H1 (cell line): Measurements from ENCODE around the gene TNFAIP1. TPM values are rescaled to one million over a fixed set of nuclear protein-coding genes. Genes with fewer than 3 reads are reported as not detected.

Experiments
- CTCF ChIA-PET: fragments of 300-600 bp; sonication (Branson Sonifier 250); formaldehyde crosslinking; loops from one replicate; lab custom pipeline; 2021; ENCODE audit not compliant: partially characterized antibody; lab: Charles Lee
- POLR2A ChIA-PET: fragments of 300-600 bp; sonication (Branson Sonifier 250); formaldehyde crosslinking; loops from one replicate; lab custom pipeline; 2021; ENCODE audit warnings: inconsistent platforms; ENCODE audit not compliant: partially characterized antibody; lab: Charles Lee
- DNase-seq, 2 experiments: peaks; one replicate each; pipeline versions ENCODE4 v3.0.0 to v3.0.0-alpha.2; 2010 to 2022; ENCODE audit warnings: low spot score in 2 of 2, low read depth in 1 of 2, mixed read lengths in 1 of 2
- FAIRE-seq: peaks from 2 replicates; lab custom pipeline; 2011; peaks lifted over from hg19 to GRCh38; lab: Jason Lieb, UNC
- H2AFZ ChIP-seq: 2 replicates; pipeline ENCODE4 v1.8.1; 2012; ENCODE audit warnings: low read length, inconsistent platforms
- H2AK5ac ChIP-seq: 2 replicates; pipeline ENCODE4 v1.6.1; 2013; ENCODE audit warnings: low read depth, low read length
- H2BK120ac ChIP-seq: replicated peaks from 2 replicates; pipeline ENCODE3; 2013; ENCODE audit warnings: low read depth, low read length, inconsistent platforms
- H2BK12ac ChIP-seq: 2 replicates; pipeline ENCODE4 v1.6.1; 2013; ENCODE audit warnings: low read depth, low read length
- H2BK15ac ChIP-seq: 2 replicates; pipeline ENCODE4 v1.6.1; 2013; ENCODE audit warnings: low read length
- H2BK20ac ChIP-seq: 2 replicates; pipeline ENCODE4 v1.6.1; 2013; ENCODE audit warnings: low read length
- H2BK5ac ChIP-seq: 2 replicates; pipeline ENCODE4 v1.6.1; 2013; ENCODE audit warnings: low read depth, low read length
- H3K14ac ChIP-seq: 2 replicates; pipeline ENCODE4 v1.6.1; 2013; ENCODE audit warnings: inconsistent platforms; ENCODE audit not compliant: insufficient read length
- H3K18ac ChIP-seq: 2 replicates; pipeline ENCODE4 v1.6.1; 2013; ENCODE audit warnings: low read length; ENCODE audit errors: extremely low read depth
- H3K23ac ChIP-seq: 2 replicates; pipeline ENCODE4 v1.6.1; 2013; ENCODE audit warnings: inconsistent platforms; ENCODE audit not compliant: insufficient read length
- H3K23me2 ChIP-seq: 2 replicates; pipeline ENCODE4 v1.6.1; 2013; ENCODE audit warnings: low read depth, low read length
- H3K27ac ChIP-seq: 2 replicates; pipeline ENCODE4 v1.6.1; 2011; ENCODE audit warnings: low read depth, low read length, inconsistent platforms
- H3K27me3 ChIP-seq, 4 experiments: replicated peaks in 1 of 4; 1 replicate in 1 of 4; 2 replicates in 3 of 4; pipeline versions ENCODE4 v1.6.1 to v1.8.1; 2011 to 2013; ENCODE audit warnings: low read length in 3 of 4, mild to moderate bottlenecking in 3 of 4, inconsistent platforms in 2 of 4, mixed read lengths in 2 of 4, moderate library complexity in 1 of 4; ENCODE audit not compliant: control insufficient read depth in 3 of 4, insufficient read depth in 3 of 4; ENCODE audit errors: extremely low read depth in 1 of 4
- H3K36me3 ChIP-seq, 4 experiments: 2 replicates each; pipeline versions ENCODE4 v1.6.1 to v1.8.1; 2011 to 2013; ENCODE audit warnings: mild to moderate bottlenecking in 4 of 4, low read length in 3 of 4, moderate library complexity in 2 of 4, control low read depth in 1 of 4, inconsistent platforms in 1 of 4; ENCODE audit not compliant: insufficient read depth in 4 of 4, control insufficient read depth in 2 of 4
- H3K4ac ChIP-seq: replicated peaks from 2 replicates; pipeline ENCODE3; 2013; ENCODE audit warnings: low read length, low read depth, mixed read lengths, inconsistent platforms; ENCODE audit not compliant: insufficient read length
- H3K4me1 ChIP-seq, 4 experiments: replicated peaks in 1 of 4; 1 replicate in 1 of 4; 2 replicates in 3 of 4; pipeline versions ENCODE4 v1.6.1 to v1.8.1; 2011 to 2013; ENCODE audit warnings: low read length in 3 of 4, inconsistent platforms in 2 of 4, mixed read lengths in 1 of 4; ENCODE audit not compliant: insufficient read depth in 4 of 4, control insufficient read depth in 3 of 4
- H3K4me2 ChIP-seq, 2 experiments: 2 replicates each; pipeline versions ENCODE4 v1.6.1 to v1.8.1; 2011 to 2013; ENCODE audit warnings: low read depth in 2 of 2, low read length in 2 of 2, control low read depth in 1 of 2, inconsistent platforms in 1 of 2, mild to moderate bottlenecking in 1 of 2; ENCODE audit not compliant: insufficient read depth in 1 of 2
- H3K4me3 ChIP-seq, 4 experiments: fragments of 200-600, 300-600 bp in 1 of 4; sonication (generic), shearing (Covaris generic), sonication (Bioruptor Twin) in 1 of 4; 2 replicates each; pipeline versions ENCODE4 v1.5.1 to v1.8.1; 2011 to 2016; ENCODE audit warnings: low read length in 4 of 4, low read depth in 3 of 4, control low read depth in 2 of 4, inconsistent platforms in 2 of 4, mild to moderate bottlenecking in 2 of 4, mixed read lengths in 1 of 4, moderate library complexity in 1 of 4; ENCODE audit not compliant: insufficient read depth in 2 of 4; ENCODE audit errors: extremely low read depth in 1 of 4
- H3K56ac ChIP-seq: replicated peaks from 2 replicates; pipeline ENCODE3; 2013; ENCODE audit warnings: low read depth, mild to moderate bottlenecking, mixed read lengths, low read length, inconsistent platforms; ENCODE audit not compliant: insufficient read length
- H3K79me1 ChIP-seq: 2 replicates; pipeline ENCODE4 v1.6.1; 2013; ENCODE audit warnings: low read depth, low read length, control low read depth
- H3K79me2 ChIP-seq, 2 experiments: 2 replicates each; pipeline versions ENCODE4 v1.6.1 to v1.8.1; 2012 to 2013; ENCODE audit warnings: low read length in 2 of 2, mild to moderate bottlenecking in 2 of 2, inconsistent platforms in 1 of 2; ENCODE audit not compliant: insufficient read depth in 2 of 2, control insufficient read depth in 1 of 2
- H3K9ac ChIP-seq, 4 experiments: replicated peaks in 1 of 4; 1 replicate in 1 of 4; 2 replicates in 3 of 4; pipeline versions ENCODE4 v1.6.1 to v1.8.1; 2011 to 2013; ENCODE audit warnings: low read depth in 3 of 4, low read length in 3 of 4, control low read depth in 2 of 4, mild to moderate bottlenecking in 2 of 4, moderate library complexity in 2 of 4, inconsistent platforms in 1 of 4; ENCODE audit errors: extremely low read depth in 1 of 4
- H3K9me3 ChIP-seq, 2 experiments: 2 replicates each; pipeline versions ENCODE4 v1.6.1 to v1.8.1; 2012 to 2013; ENCODE audit warnings: mild to moderate bottlenecking in 2 of 2, moderate library complexity in 2 of 2, control low read depth in 1 of 2, inconsistent platforms in 1 of 2, low read depth in 1 of 2, low read length in 1 of 2, mixed read lengths in 1 of 2; ENCODE audit not compliant: insufficient read depth in 2 of 2
- H4K20me1 ChIP-seq, 2 experiments: replicated peaks in 1 of 2; 2 replicates each; pipeline versions ENCODE3 to v1.8.1; 2011 to 2013; ENCODE audit warnings: inconsistent platforms in 2 of 2, low read length in 2 of 2, mild to moderate bottlenecking in 1 of 2; ENCODE audit not compliant: insufficient read depth in 2 of 2, control insufficient read depth in 1 of 2
- H4K5ac ChIP-seq: 2 replicates; pipeline ENCODE4 v1.6.1; 2013; ENCODE audit warnings: low read length, low read depth, mixed read lengths, inconsistent platforms; ENCODE audit not compliant: insufficient read length
- H4K8ac ChIP-seq: 2 replicates; pipeline ENCODE4 v1.8.0; 2013; ENCODE audit warnings: mild to moderate bottlenecking, moderate library complexity, low read length, inconsistent platforms; ENCODE audit not compliant: insufficient read depth; ENCODE audit errors: extremely low read depth
- H4K91ac ChIP-seq: replicated peaks from 2 replicates; pipeline ENCODE3; 2013; ENCODE audit warnings: low read length, mixed read lengths, inconsistent platforms; ENCODE audit not compliant: insufficient read length
- BCL11A ChIP-seq, 2 experiments: IDR thresholded peaks; one replicate each; pipeline ENCODE4 v1.6.1; 2011; ENCODE audit warnings: low read depth in 2 of 2, low read length in 2 of 2, mild to moderate bottlenecking in 2 of 2
- CBX8 ChIP-seq: fragments of 300-800, 300-1000 bp; sonication (generic); IDR thresholded peaks from 2 replicates; pipeline ENCODE4 v1.7.1; 2016; ENCODE audit warnings: low read depth, low read length, borderline replicate concordance
- EGR1 ChIP-seq: IDR thresholded peaks from 2 replicates; pipeline ENCODE4 v1.6.1; 2011; ENCODE audit warnings: low read depth, low read length, borderline replicate concordance
- EZH2 ChIP-seq: fragments of 200-600 bp; sonication (generic); IDR thresholded peaks from 2 replicates; pipeline ENCODE4 v1.7.1; 2012; ENCODE audit warnings: low read depth, mild to moderate bottlenecking, moderate library complexity, low read length, inconsistent platforms; ENCODE audit not compliant: severe bottlenecking
- GTF2F1 ChIP-seq: IDR thresholded peaks from 2 replicates; pipeline ENCODE4 v1.6.1; 2012; ENCODE audit warnings: low read depth, low read length, improper control_type of control experiment, borderline replicate concordance
- HDAC2 ChIP-seq, 2 experiments: fragments of 300-600 bp in 1 of 2; sonication (generic) in 1 of 2; IDR thresholded peaks; 2 replicates each; pipeline ENCODE4 v1.6.1; 2011 to 2012; ENCODE audit warnings: low read depth in 2 of 2, low read length in 2 of 2, mild to moderate bottlenecking in 2 of 2, moderate library complexity in 2 of 2, borderline replicate concordance in 1 of 2, inconsistent platforms in 1 of 2
- MAFK ChIP-seq: IDR thresholded peaks from 2 replicates; pipeline ENCODE4 v1.6.1; 2012; ENCODE audit warnings: low read depth, mild to moderate bottlenecking, improper control_type of control experiment, low read length
- POLR2AphosphoS5 ChIP-seq: IDR thresholded peaks from 2 replicates; pipeline ENCODE4 v1.6.1; 2011; ENCODE audit warnings: low read depth, low read length
- POU5F1 ChIP-seq: IDR thresholded peaks from 2 replicates; pipeline ENCODE4 v1.6.1; 2011; ENCODE audit warnings: low read depth, mild to moderate bottlenecking, low read length, moderate library complexity
- RAD21 ChIP-seq, 2 experiments: IDR thresholded peaks in 1 of 2; conservative IDR thresholded peaks in 1 of 2; 2 replicates each; pipeline ENCODE4 v1.6.1; 2011; ENCODE audit warnings: low read depth in 2 of 2, low read length in 2 of 2, improper control_type of control experiment in 1 of 2, inconsistent platforms in 1 of 2, mild to moderate bottlenecking in 1 of 2, moderate library complexity in 1 of 2
- SUZ12 ChIP-seq: fragments of 200-600 bp; sonication (generic); IDR thresholded peaks from 2 replicates; pipeline ENCODE4 v1.6.1; 2012; ENCODE audit warnings: mild to moderate bottlenecking, inconsistent platforms, low read length, moderate library complexity, mixed read lengths
- TAF7 ChIP-seq: optimal IDR thresholded peaks from 2 replicates; pipeline ENCODE3; 2011; ENCODE audit warnings: low read depth, mild to moderate bottlenecking, inconsistent platforms, low read length, moderate library complexity, borderline replicate concordance
- TBP ChIP-seq: IDR thresholded peaks from 2 replicates; pipeline ENCODE4 v1.6.1; 2011; ENCODE audit warnings: low read depth, low read length, improper control_type of control experiment
- WGBS, 2 experiments: shearing (Covaris generic) in 1 of 2; methylation state at CpG; one replicate each; pipeline versions ENCODE4 v1.1.6 to v1.1.7; 2013 to 2015; ENCODE audit warnings: low lambda C conversion rate in 2 of 2, mixed read lengths in 2 of 2, inconsistent platforms in 1 of 2, low coverage in 1 of 2, missing lambda C conversion rate in 1 of 2; ENCODE audit not compliant: insufficient replicate concordance in 2 of 2, insufficient coverage in 1 of 2, insufficient read length in 1 of 2; ENCODE audit errors: extremely low coverage in 1 of 2, missing lambda C conversion rate in 1 of 2; 5-methylcytosine and 5-hydroxymethylcytosine counted together
- polyA plus RNA-seq, 7 experiments: library from polyadenylated mRNA; depleted of rRNA in 3 of 7; stranded (reverse) in 5 of 7; unstranded in 2 of 7; fragments of >200 nt in 5 of 7; fragments of 200-250 nt in 2 of 7; gene quantifications; 1 replicate in 5 of 7; 2 replicates in 1 of 7; 4 replicates in 1 of 7; pipeline versions ENCODE4 v1.2.1 to v1.2.3, GENCODE V29; 2011 to 2013; ENCODE audit warnings: missing spikeins in 2 of 7, mixed read lengths in 2 of 7
- total RNA-seq: library from RNA; stranded (reverse); fragmentation: NEBNext Ultra II Directional; extraction: Animal tissue kit (Norgen Biotek cat#: 25700); gene quantifications from 2 replicates; pipeline ENCODE4 v1.2.1, GENCODE V29; 2021

Gene TNFAIP1
- total and polyA plus RNA-seq, 2 of the 8 experiments (the other 6 are each of a cell fraction or from before 2014, with no cell fraction given): 16.9 to 19.5 TPM

DNA sequence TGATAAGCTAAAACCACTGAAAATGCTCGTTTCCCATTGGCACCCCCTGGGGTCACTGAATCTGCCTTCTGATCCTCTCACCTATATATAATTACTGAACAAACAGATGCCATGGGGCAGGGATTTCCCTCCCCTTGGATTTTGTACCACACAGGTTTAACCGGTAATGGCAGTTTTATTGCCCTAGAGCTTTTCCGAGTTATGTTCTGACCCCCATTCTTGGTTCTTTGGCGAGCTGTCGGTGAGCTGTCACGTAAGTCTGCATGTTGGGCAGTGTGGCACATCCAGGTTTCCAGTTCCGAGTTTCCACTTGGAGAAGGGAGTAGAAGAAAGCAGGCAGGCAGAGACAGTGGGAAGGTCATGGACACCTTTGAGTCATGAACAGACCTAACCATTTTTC is 9.4 kb upstream of the TNFAIP1 start:
- no peak overlapping the region for H2AK5ac ChIP-seq
- H4K91ac ChIP-seq: no peak overlapping the region
- H3K27me3 ChIP-seq: no peaks in the 10 kb centered on the region
- 0 out of 2 replicates have a peak, but pooled peaks cover 4% of the 10 kb centered on the region for H3K79me1 ChIP-seq
- peaks cover 10 to 22% of the 10 kb centered on the region in 2 experiments for H4K20me1 ChIP-seq
- no peak overlapping the region for H3K14ac ChIP-seq
- H4K8ac ChIP-seq: no peak overlapping the region
- no peaks in the 10 kb centered on the region; the same call in 1 of the 2 replicates for H3K23me2 ChIP-seq
- no peak overlapping the region for H3K4me2 ChIP-seq
- H3K56ac ChIP-seq: no peak overlapping the region
- peaks cover 10 to 41% (median 32%) of the 10 kb centered on the region in 4 experiments for H3K36me3 ChIP-seq
- H3K18ac ChIP-seq: no peak overlapping the region
- H2BK5ac ChIP-seq: no peak overlapping the region
- no peaks in the 10 kb centered on the region for H3K9me3 ChIP-seq
- H3K9ac ChIP-seq: no peak overlapping the region
- no peak overlapping the region for H3K4me3 ChIP-seq
- FAIRE-seq (no peak), DNase-seq (peak in 1 of 2 experiments; percentile 8)
- no peak overlapping the region for H2BK15ac ChIP-seq
- H3K79me2 ChIP-seq: peaks cover 24 to 57% of the 10 kb centered on the region in 2 experiments
- ChIA-PET POLR2A (interaction anchor here (0.9 to 2.1 kb wide), 5 partner anchors 9 to 75 kb away, joined by 3 to 8 read pairs (median 3); partner anchors contain the start of genes IFT20, TNFAIP1 and VTN), CTCF (interaction anchor here (1.3 kb wide), 1 partner anchor 8 kb away, joined by 4 read pairs; no protein-coding TSS in a partner anchor)
- H4K5ac ChIP-seq: no peak overlapping the region
- no peak overlapping the region for H2AFZ ChIP-seq
- 90% methylated on average over 7 of the region's 7 CpGs; no CpG with 5 or more reads in 1 of the 2 experiments for WGBS, 2 experiments
- H3K4ac ChIP-seq: no peak overlapping the region
- no peak overlapping the region for H2BK12ac ChIP-seq
- H3K27ac ChIP-seq: no peak overlapping the region
- no peak overlapping the region for H2BK120ac ChIP-seq
- H3K4me1 ChIP-seq: peaks cover 0 to 3% (median 0%) of the 10 kb centered on the region in 4 experiments; a peak in 2 of 7 replicates
- H2BK20ac ChIP-seq: no peak overlapping the region
- no peak overlapping the region for H3K23ac ChIP-seq
- TF ChIP-seq POLR2AphosphoS5: no peak
- no peak for TF ChIP-seq TAF7
- no peak for TF ChIP-seq POU5F1
- TF ChIP-seq GTF2F1: no peak
- no peak for TF ChIP-seq HDAC2 (IDR thresholded peaks at IDR 0.05; ENCODE audit: borderline replicate concordance in 1 of 2, low read depth in 2 of 2, low read length in 2 of 2)
- TF ChIP-seq BCL11A (IDR thresholded peaks at IDR 0.05; ENCODE audit: low read depth in 2 of 2, low read length in 2 of 2): no peak
- TF ChIP-seq EZH2: no peak
- no peak for TF ChIP-seq SUZ12
- no peak for TF ChIP-seq RAD21 (IDR thresholded peaks at IDR 0.05 in 1 of 2, conservative IDR thresholded peaks at IDR 0.05 in 1 of 2; ENCODE audit: low read depth in 2 of 2, low read length in 2 of 2)
- TF ChIP-seq CBX8: no peak
- no peak for TF ChIP-seq EGR1
- TF ChIP-seq TBP: no peak
- no peak for TF ChIP-seq MAFK
